Tibial nerve (tissue), 4 donors: ENCODE data around the gene SUMF1.

Experiments used
- CTCF ChIP-seq, 5 experiments: fragments of 200-600 bp in 3 of 5; fragments of 450-650 bp in 2 of 5; sonication (generic) in 3 of 5; IDR thresholded peaks; one replicate each; pipeline ENCODE4 v1.5.1; 2016 to 2019; ENCODE audit warnings: antibody characterized with exemption in 5 of 5, mild to moderate bottlenecking in 3 of 5, moderate library complexity in 2 of 5
- EP300 ChIP-seq, 2 donors: sonication (generic); formaldehyde crosslinking; IDR thresholded peaks; one replicate each; pipeline ENCODE4 v1.6.1; 2017; ENCODE audit warnings: antibody characterized with exemption in 2 of 2, mild to moderate bottlenecking in 1 of 2
- POLR2A ChIP-seq, 2 donors: fragments of 450-650 bp; IDR thresholded peaks; one replicate each; pipeline ENCODE4 v1.6.1; 2017; ENCODE audit warnings: antibody characterized with exemption in 2 of 2, mild to moderate bottlenecking in 2 of 2, moderate library complexity in 2 of 2

- TF ChIP-seq POLR2A (IDR thresholded peaks at IDR 0.05) (no peak), CTCF (IDR thresholded peaks at IDR 0.05) (no peak), EP300 (IDR thresholded peaks at IDR 0.05) (no peak)
Measured at GRCh38 chr3:4418156-4418555, 48.9 kb downstream of the SUMF1 start.
